Esophagus squamous epithelium (tissue), 5 donors: Measurements from ENCODE around the gene THAP8. TPM values are rescaled to one million over a fixed set of nuclear protein-coding genes. Genes with fewer than 3 reads are reported as not detected.
A peak's percentile ranks its signal among the peaks of the same experiment; 100 is the strongest.

Experiments
- DNase-seq: peaks from one replicate; lab custom pipeline; 2025; lab: John Stamatoyannopoulos, UW
- H3K27ac ChIP-seq, 4 donors: fragments of 200-600 bp; sonication (generic); one replicate each; pipeline ENCODE4 v1.5.1; 2016 to 2019; ENCODE audit warnings: mild to moderate bottlenecking in 1 of 4
- H3K27me3 ChIP-seq, 4 donors: fragments of 200-600 bp; sonication (generic); 1 replicate in 3 of 4; 2 replicates in 1 of 4; pipeline versions ENCODE4 v1.5.1 to v1.6.0; 2017 to 2021; ENCODE audit warnings: antibody characterized with exemption in 1 of 4
- H3K36me3 ChIP-seq, 3 donors: fragments of 200-600 bp; sonication (generic); one replicate each; pipeline ENCODE4 v1.5.1; 2016 to 2019
- H3K4me1 ChIP-seq, 3 donors: fragments of 200-600 bp; sonication (generic); one replicate each; pipeline ENCODE4 v1.5.1; 2017 to 2019
- H3K4me3 ChIP-seq, 4 donors: fragments of 200-600 bp; sonication (generic); 1 replicate in 3 of 4; 2 replicates in 1 of 4; pipeline ENCODE4 v1.5.1; 2016 to 2019; ENCODE audit warnings: mild to moderate bottlenecking in 2 of 4, moderate library complexity in 1 of 4
- H3K9me3 ChIP-seq, 3 donors: fragments of 200-600 bp; sonication (generic); one replicate each; pipeline ENCODE4 v1.5.1; 2016 to 2019
- CTCF ChIP-seq, 6 experiments: fragments of 450-650 bp in 4 of 6; fragments of 200-600 bp in 2 of 6; sonication (generic) in 2 of 6; IDR thresholded peaks; one replicate each; pipeline ENCODE4 v1.5.1; 2016 to 2019; ENCODE audit warnings: antibody characterized with exemption in 6 of 6, mild to moderate bottlenecking in 4 of 6, moderate library complexity in 4 of 6
- POLR2A ChIP-seq, 4 donors: fragments of 450-650 bp; IDR thresholded peaks; one replicate each; pipeline ENCODE4 v1.6.1; 2017; ENCODE audit warnings: antibody characterized with exemption in 4 of 4, mild to moderate bottlenecking in 4 of 4, moderate library complexity in 3 of 4
- WGBS, 2 donors: methylation state at CpG; one replicate each; pipeline ENCODE4 v1.1.5; 2018; 5-methylcytosine and 5-hydroxymethylcytosine counted together
- intact Hi-C: fragments of 100-400 bp; cut with DNase I; formaldehyde crosslinking; loops from one replicate; pipeline ENCODE4 v1.15.0; 2022
- total RNA-seq, 4 donors: library from RNA; depleted of rRNA; stranded (reverse); fragments of >200 nt; gene quantifications; one replicate each; pipeline ENCODE4 v1.1.0, GENCODE V29; 2016
- donor health status: DM: yes; HTN: yes; CAD: no.

The THAP8 gene
- total RNA-seq, 4 donors from 2014 or later, result 2.8 to 4.8 (median 3.6) TPM

DNA sequence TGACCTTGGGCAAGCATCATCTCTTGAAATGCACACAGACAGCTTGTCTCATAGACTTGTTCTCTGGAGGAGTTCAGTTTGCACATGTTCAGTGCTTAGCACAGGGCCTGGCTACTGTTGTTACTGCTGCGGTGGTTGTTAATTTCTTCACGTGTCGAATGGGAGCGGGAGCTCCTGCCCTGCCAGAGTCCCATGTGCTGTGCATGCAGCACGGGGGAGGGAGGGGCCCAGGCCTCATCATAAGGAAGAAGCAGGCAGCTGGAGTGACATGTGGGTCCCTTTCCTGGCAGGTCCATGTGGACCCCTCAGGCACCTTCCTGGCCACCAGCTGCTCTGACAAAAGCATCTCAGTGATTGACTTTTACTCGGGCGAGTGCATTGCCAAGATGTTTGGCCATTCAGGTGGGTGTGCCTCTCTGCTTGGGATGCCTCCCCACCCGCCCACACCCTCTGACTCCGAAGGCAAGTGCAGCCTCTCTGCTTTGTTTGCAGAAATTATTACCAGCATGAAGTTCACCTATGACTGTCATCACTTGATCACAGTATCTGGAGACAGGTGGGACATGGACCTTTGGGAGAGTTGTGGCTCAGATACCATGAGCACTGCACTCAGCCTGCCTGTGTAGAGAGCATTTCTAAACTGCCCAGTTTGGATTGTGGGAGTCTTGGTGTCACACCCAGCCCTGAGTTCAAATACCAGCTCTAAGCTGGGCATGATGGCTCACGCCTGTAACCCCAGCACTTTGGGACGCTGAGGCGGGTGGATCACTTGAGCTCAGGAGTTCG lies 37.0 kb upstream of the THAP8 start:
- 38 to 72% methylated on average over 4 to 7 of the region's 13 CpGs for WGBS, 2 donors
- intact Hi-C loops, result no loop called here
- no peak overlapping the region for H3K4me3 ChIP-seq
- H3K4me1 ChIP-seq, result peaks cover 0 to 12% (median 0%) of the 10 kb centered on the region in 3 donors
- no peaks in the 10 kb centered on the region for H3K9me3 ChIP-seq
- no peaks in the 10 kb centered on the region for H3K36me3 ChIP-seq
- TF ChIP-seq CTCF (IDR thresholded peaks at IDR 0.05) (no peak), POLR2A (IDR thresholded peaks at IDR 0.05) (no peak)
- H3K27ac ChIP-seq, result peak overlapping the region in 1 of 4 donors; percentile 52
- no peaks in the 10 kb centered on the region for H3K27me3 ChIP-seq
- DNase-seq, result no peak

DNA sequence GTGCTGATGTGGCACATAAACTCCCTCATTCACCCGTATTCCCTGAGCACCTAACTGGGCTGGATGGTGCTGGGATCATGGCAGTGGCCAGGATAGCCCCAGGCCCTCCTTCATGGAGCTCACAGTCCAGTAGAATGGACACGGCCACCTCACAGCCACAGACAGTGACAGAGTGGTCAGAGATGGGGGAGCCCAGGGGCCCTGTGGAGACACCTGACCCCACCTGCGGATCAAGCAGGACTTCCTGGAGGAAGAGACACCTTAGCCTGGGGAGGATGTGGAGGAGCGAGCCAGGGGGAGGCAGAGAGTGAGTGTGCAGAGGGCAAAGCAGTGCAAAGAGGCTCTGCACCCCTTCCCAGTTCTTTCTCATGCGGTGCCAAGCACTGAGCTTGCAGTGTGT lies 35.8 kb upstream of the THAP8 start:
- Histone ChIP-seq H3K4me3 (no peak overlapping the region), H3K27ac (no peak overlapping the region), H3K27me3 (no peaks in the 10 kb centered on the region), H3K9me3 (no peaks in the 10 kb centered on the region), H3K4me1 (peaks cover 0 to 12% (median 0%) of the 10 kb centered on the region in 3 donors), H3K36me3 (no peaks in the 10 kb centered on the region)
- 92 to 96% methylated on average over 3 to 4 of the region's 5 CpGs for WGBS, 2 donors
- TF ChIP-seq POLR2A (IDR thresholded peaks at IDR 0.05) (no peak), CTCF (IDR thresholded peaks at IDR 0.05) (no peak)
- DNase-seq, result no peak
- intact Hi-C loops, result no loop called here

DNA sequence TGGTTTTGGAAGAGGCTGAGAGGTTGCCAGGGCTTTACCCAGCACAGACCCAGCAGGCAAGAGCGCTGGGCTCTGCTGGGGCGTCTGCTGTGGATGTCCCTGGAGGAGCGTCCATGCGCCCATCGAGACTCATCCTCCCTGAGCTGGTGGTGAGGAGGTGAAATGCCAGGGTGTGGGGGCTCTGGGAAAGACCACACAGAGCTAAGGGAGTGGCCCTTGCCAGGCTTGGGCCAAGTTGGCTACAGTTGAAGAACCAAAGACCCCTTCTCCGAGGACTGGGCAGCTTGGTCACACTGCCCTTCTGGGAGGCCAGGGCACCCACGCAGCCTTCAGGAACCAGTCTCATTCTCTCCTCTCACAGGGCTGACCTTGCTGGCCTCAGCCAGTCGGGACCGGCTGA lies 32.2 kb upstream of the THAP8 start:
- intact Hi-C loops, result no loop called here
- no peak overlapping the region for H3K27ac ChIP-seq
- no peak for TF ChIP-seq POLR2A (IDR thresholded peaks at IDR 0.05)
- no peak for TF ChIP-seq CTCF (IDR thresholded peaks at IDR 0.05)
- no peak overlapping the region for H3K4me3 ChIP-seq
- no peaks in the 10 kb centered on the region for H3K9me3 ChIP-seq
- 93 to 98% methylated on average over 2 to 7 of the region's 9 CpGs for WGBS, 2 donors
- H3K36me3 ChIP-seq, result no peaks in the 10 kb centered on the region
- peaks cover 0 to 12% (median 3%) of the 10 kb centered on the region in 3 donors for H3K4me1 ChIP-seq
- no peak for DNase-seq
- H3K27me3 ChIP-seq, result no peaks in the 10 kb centered on the region

- H3K4me3 ChIP-seq, result no peak overlapping the region
- peaks cover 0 to 10% (median 3%) of the 10 kb centered on the region in 3 donors for H3K4me1 ChIP-seq
- H3K27me3 ChIP-seq, result no peaks in the 10 kb centered on the region
- intact Hi-C loops, result no loop called here
- DNase-seq, result no peak
- H3K27ac ChIP-seq, result no peak overlapping the region
- 90 to 100% methylated on average over 3 to 8 of the region's 12 CpGs for WGBS, 2 donors
- TF ChIP-seq CTCF (IDR thresholded peaks at IDR 0.05) (no peak), POLR2A (IDR thresholded peaks at IDR 0.05) (no peak)
- H3K36me3 ChIP-seq, result no peaks in the 10 kb centered on the region
- no peaks in the 10 kb centered on the region for H3K9me3 ChIP-seq
Measured at GRCh38 chr19:36084231-36085009, 30.3 kb upstream of the THAP8 start.

DNA sequence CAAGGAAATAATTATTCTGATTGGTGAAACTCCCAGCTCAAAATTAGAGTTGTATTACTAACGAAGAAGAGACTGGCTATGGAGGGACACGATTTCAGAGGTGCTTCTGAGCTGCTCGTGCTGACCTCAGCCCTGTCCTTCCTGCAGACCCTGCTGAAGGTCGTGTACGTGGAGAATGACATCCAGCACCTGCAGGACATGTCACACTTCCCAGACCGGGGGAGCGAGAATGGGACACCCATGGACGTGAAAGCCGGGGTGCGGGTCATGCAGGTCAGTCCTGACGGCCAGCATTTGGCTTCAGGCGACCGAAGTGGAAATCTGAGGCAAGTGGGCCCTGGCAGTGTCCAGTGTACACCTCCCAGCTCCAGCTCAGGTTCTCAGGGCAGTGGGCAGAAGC lies 28.8 kb upstream of the THAP8 start:
- intact Hi-C loops, result no loop called here
- H3K36me3 ChIP-seq, result no peaks in the 10 kb centered on the region
- no peaks in the 10 kb centered on the region for H3K27me3 ChIP-seq
- H3K27ac ChIP-seq, result no peak overlapping the region
- peaks cover 0 to 10% (median 3%) of the 10 kb centered on the region in 3 donors for H3K4me1 ChIP-seq
- DNase-seq, result no peak
- WGBS, 2 donors, result 89 to 93% methylated on average over 10 to 11 of the region's 13 CpGs
- H3K9me3 ChIP-seq, result no peaks in the 10 kb centered on the region
- no peak overlapping the region for H3K4me3 ChIP-seq
- no peak for TF ChIP-seq POLR2A (IDR thresholded peaks at IDR 0.05)
- TF ChIP-seq CTCF (IDR thresholded peaks at IDR 0.05), result no peak
